ENCODE data around the gene DMBX1. TPM values are rescaled to one million over a fixed set of nuclear protein-coding genes. Genes with fewer than 3 reads are reported as not detected.

The DMBX1 gene
- total and polyA plus RNA-seq, 4 donors = not detected

DNA sequence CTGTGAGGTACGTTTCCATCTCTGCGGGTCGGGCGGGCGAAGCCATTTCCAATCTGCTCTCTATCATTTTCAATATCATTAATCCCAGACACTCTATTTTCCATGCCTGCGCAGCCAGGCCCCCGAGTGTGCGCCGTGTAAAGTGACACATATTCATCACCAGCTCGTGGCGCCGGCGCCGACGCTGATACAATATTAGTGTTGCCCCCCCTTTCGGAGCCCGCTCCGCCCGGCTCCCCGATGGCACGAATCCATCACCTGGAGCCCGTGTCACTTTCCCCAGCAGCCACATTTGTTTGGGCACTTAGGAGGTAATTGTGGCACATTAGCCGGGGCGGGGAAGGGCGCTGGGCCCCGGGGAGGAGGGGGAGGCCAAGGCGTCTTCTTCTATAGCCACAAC, 33.7 kb upstream of the DMBX1 start:
- no peak for TF ChIP-seq HNF4A (conservative IDR thresholded peaks at IDR 0.05)
- TF ChIP-seq RXRA (IDR thresholded peaks at IDR 0.05) = no peak
- no peak for TF ChIP-seq YY1 (IDR thresholded peaks at IDR 0.05)
- no peak for TF ChIP-seq REST (IDR thresholded peaks at IDR 0.05)
- no peak for TF ChIP-seq CTCF (IDR thresholded peaks at IDR 0.05; ENCODE audit: low read depth, low read length, missing input control)
- no peak for TF ChIP-seq GABPA (IDR thresholded peaks at IDR 0.05 in 1 of 2, conservative IDR thresholded peaks at IDR 0.05 in 1 of 2)
- TF ChIP-seq TAF1 (conservative IDR thresholded peaks at IDR 0.05) = no peak
- no peak for TF ChIP-seq FOXA2 (IDR thresholded peaks at IDR 0.05)
- TF ChIP-seq, protein P1, sequence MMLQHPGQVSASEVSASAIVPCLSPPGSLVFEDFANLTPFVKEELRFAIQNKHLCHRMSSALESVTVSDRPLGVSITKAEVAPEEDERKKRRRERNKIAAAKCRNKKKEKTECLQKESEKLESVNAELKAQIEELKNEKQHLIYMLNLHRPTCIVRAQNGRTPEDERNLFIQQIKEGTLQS (IDR thresholded peaks at IDR 0.05) = no peak
- TF ChIP-seq SP1 (IDR thresholded peaks at IDR 0.05) = no peak
- TF ChIP-seq FOXA1 (IDR thresholded peaks at IDR 0.05) = no peak
- no peak for TF ChIP-seq JUND (IDR thresholded peaks at IDR 0.05)
- TF ChIP-seq, protein P2, sequence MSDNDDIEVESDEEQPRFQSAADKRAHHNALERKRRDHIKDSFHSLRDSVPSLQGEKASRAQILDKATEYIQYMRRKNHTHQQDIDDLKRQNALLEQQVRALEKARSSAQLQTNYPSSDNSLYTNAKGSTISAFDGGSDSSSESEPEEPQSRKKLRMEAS (IDR thresholded peaks at IDR 0.05) = no peak
- no peak for TF ChIP-seq RAD21 (IDR thresholded peaks at IDR 0.05)
- no peak for TF ChIP-seq NR2F2 (IDR thresholded peaks at IDR 0.05)
- no peak for TF ChIP-seq HNF4G (IDR thresholded peaks at IDR 0.05)
- no peak for TF ChIP-seq EGR1 (IDR thresholded peaks at IDR 0.05; ENCODE audit: low read depth in 2 of 2)
- no peak for TF ChIP-seq ZBTB33 (IDR thresholded peaks at IDR 0.05)
- 92% methylated on average over 27 of the region's 27 CpGs for WGBS
- no peaks in the 10 kb centered on the region for H3K36me3 ChIP-seq (ENCODE audit: control insufficient read depth in 4 of 4, insufficient read depth in 3 of 4, low read depth in 1 of 4, low read length in 3 of 4)
- H3K9me3 ChIP-seq (ENCODE audit: control insufficient read depth in 4 of 4, low read length in 3 of 4) = no peaks in the 10 kb centered on the region
- DNase-seq (ENCODE audit: low spot score) = no peak
- no peak overlapping the region for H3K9ac ChIP-seq (ENCODE audit: low read depth in 1 of 2, low read length in 2 of 2)
- no peaks in the 10 kb centered on the region for H3K27me3 ChIP-seq (ENCODE audit: control insufficient read depth in 4 of 4, insufficient read depth in 4 of 4, low read length in 3 of 4)
- no peaks in the 10 kb centered on the region for H3K4me1 ChIP-seq (ENCODE audit: control insufficient read depth in 4 of 4, insufficient read depth in 4 of 4, low read length in 3 of 4)
- H3K4me3 ChIP-seq (ENCODE audit: low read depth in 1 of 3, low read length in 3 of 3) = no peak overlapping the region
- H3K27ac ChIP-seq (ENCODE audit: low read depth in 1 of 2, low read length in 2 of 2) = no peak overlapping the region
